Measurements from ENCODE around the gene ANO5.

Gene ANO5

GRCh38 chr11:22331771-22332170 lies 138.9 kb downstream of the ANO5 start:
- no peak for DNase-seq (ENCODE audit: low read depth in 2 of 2)
